NT2/D1 (cell line): ENCODE data around the gene CAMK2N2.

Experiments
- YY1 ChIP-seq: IDR thresholded peaks from 2 replicates; pipeline ENCODE4 v1.6.1; 2011; ENCODE audit not compliant: insufficient read length, insufficient read depth
- ZNF274 ChIP-seq: IDR thresholded peaks from 2 replicates; pipeline ENCODE4 v1.6.1; 2011; ENCODE audit warnings: mild to moderate bottlenecking, low read depth, low read length

- TF ChIP-seq YY1 (no peak), ZNF274 (no peak)
Observed at GRCh38 chr3:184284696-184285095, 23.3 kb upstream of the CAMK2N2 start.
